AG08395 (cell line): Measurements from ENCODE around the gene IRAK2.
"Not testable (repeated sequence)": the region's sequence is repeated elsewhere in the genome, so short reads cannot be mapped to it uniquely, and the experiment has no call there.

ENCODE experiments used
- DNase-seq: peaks from one replicate; pipeline ENCODE4 v3.0.0; 2012; ENCODE audit warnings: mixed read lengths, low spot score

The IRAK2 gene

DNA sequence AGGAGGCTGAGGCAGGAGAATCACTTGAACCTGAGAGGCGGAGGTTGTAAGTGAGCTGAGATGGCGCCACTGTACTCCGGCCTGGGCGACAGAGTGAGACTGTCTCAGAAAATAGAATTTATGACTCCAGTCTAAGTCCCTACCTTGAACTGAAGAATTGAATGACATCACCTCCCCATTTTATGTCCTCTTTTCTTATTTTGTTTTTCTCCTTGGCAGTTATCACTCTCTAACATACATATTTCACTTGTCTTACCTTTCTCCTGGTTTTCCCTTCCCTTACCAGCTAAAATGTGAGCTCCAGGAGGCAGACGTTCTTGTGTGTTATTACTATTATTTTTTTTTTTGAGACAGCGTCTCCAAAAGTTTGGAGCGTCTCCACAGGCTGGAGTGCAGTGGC is 91.1 kb downstream of the IRAK2 start:
- no peak for DNase-seq

DNA sequence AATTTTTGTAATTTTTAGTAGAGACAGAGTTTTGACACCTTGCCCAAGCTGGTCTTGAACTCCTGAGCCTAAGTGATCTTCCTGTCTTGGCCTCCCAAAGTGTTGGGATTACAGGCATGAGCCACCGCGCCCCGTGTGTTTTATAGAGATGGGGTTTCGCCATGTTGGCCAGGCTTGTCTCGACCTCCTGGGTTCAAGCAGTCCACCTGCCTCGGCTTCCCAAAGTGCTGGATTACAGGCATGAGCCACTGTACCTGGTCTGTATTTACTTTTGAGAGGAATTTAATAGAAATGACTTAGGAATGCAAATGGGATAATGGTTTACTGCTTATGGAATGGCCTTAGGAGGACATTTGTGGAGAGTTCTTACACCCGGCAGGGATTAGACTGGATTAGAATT is 94.3 kb downstream of the IRAK2 start:
- DNase-seq, result no peak

DNA sequence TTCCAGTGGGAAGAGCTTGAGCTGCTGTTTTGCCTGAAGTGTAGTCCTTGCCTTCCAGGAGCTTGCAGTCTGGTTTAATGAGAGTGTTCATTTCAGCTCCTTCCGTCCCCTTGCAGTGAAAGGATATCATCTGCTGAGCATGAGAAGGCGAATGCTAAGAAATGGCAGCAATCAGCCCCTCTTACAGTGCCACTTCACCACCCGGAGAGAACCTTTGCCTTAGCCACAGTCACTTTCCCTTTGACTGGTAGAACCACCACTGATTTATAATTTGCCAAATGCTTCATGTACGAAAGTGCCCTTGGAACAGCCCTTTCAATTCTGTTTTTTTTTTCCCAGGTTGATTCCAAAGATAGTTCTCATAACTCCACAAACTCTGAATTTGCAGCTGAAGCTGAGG is 95.1 kb downstream of the IRAK2 start:
- no peak for DNase-seq

DNA sequence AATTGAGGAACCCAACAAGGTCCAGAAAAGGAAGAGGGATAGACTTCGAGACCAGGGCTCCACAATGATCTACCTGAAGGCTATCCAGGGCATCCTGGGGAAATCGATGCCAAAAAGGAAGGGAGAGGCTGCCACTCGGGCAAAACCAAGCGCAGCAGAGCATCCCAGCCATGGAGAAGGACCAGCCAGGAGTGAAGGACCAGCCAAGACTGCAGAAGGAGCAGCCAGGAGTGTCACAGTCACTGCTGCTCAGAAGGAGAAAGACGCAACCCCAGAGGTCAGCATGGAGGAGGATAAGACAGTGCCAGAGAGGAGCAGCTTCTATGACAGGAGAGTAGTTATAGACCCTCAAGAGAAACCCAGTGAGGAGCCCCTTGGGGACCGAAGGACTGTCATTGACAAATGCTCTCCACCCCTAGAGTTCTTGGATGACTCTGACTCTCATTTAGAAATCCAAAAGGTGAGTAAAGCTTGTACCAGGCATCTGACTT is 95.5 kb downstream of the IRAK2 start:
- no peak for DNase-seq

DNA sequence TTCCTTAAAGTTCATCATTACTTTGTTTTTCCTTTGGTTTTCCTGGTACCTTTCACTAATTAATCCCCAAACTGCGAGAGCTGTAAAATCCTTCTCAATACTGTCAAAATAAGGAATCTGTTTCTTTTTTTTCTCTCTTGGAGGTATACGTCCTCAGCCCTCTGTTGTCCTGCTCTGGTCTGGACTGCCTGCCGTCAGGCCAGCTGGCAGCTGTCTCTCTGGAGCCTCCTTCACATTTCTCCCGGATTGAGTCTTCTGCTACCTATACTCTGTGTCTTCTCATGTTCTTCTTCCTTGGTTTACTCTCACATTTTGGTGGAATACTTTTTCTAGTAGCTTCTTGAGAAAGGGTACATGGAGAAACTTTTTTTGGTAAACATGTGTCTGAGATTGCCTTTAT is 97.3 kb downstream of the IRAK2 start:
- DNase-seq, result no peak

DNA sequence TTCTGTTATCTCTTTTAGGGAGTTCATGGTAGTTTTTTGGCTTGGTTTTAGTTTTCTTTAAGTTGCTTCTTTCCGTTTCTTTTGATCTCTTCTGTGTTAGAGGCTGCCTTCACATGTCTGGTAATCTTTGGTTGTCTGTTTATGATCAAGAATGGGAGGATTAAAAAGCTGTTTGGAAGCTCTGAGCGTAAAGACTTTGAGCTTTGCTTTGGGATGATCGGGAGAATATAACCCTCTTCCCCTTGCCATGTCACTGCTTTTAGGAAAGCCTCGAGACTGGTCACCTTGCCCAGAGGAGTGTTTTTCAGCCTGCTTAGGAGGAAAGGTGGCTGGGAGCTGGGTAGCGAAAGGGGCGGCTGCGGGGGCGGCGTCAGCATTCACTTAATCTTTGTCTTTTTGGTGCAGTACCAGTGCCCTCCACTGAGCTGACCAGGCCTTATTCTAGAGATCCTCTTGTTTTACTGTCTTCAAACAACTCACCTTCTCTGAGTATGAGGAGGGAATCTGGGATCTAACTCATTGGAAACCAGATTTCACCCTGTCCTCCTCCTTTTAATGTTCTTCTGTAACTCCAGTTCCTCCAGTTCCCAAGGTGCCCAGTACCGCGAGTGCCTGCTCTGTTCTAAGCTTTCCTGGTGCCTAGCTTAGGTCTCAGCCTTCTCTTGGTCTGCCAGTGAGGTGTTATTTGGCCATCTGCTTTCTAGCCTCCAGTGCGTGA is 99.1 kb downstream of the IRAK2 start:
- DNase-seq, result peak; percentile 77

DNA sequence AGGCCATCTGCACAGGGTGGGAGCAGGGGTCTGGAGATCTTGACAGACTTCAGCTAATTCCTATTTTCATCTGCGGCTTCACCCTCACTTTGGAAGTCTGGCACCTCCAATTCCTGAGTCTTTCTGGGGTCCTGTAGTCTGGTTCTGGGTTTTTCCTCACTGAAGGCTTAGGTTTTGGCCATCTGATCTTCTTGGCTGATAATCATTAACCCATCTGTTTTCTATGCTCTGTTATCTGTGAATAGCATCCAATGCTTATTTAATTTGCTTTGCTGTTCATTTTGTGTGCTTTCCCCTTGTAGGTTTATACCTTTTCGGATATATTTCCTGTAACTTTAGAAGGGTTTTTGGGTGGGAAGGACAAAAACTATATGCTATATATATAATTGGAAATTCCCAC is 101.1 kb downstream of the IRAK2 start:
- DNase-seq, result no peak

DNA sequence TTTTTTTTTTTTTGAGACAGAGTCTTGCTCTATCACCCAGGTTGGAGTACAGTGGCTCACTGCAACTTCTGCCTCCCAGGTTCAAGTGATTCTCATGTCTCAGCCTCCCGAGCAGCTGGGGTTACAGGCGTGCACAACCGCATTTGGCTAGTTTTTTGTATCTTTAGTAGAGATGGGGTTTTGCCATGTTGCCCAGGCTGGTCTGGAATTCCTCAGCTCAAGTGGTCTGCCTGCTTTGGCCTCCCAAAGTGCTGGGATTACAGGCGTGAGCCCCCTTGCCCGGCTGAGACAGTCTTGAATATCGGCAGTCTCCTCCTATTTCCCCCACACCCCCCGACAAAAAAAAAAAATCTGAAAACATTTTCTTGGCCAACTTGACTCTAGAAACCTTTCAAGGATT is 102.2 kb downstream of the IRAK2 start:
- DNase-seq, result not testable (repeated sequence)

DNA sequence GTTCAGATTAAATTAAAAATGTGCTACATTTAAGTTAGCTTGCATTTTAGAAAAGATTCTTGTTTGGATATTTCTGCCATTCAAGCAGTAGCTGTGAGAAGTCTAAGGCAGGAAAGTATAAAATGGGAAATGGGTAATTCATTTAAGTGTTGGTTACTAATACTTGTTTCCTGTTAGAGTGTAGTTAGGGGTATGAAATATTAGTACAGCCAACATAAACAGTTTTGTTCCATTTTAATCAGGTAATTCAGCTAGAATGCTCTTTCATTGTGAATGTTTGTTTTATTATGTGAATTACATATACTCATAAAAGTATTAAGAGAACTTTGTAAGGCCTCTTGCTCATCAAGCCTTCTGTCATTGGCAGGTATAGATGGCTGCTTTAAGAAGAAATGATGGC is 103.4 kb downstream of the IRAK2 start:
- no peak for DNase-seq

DNA sequence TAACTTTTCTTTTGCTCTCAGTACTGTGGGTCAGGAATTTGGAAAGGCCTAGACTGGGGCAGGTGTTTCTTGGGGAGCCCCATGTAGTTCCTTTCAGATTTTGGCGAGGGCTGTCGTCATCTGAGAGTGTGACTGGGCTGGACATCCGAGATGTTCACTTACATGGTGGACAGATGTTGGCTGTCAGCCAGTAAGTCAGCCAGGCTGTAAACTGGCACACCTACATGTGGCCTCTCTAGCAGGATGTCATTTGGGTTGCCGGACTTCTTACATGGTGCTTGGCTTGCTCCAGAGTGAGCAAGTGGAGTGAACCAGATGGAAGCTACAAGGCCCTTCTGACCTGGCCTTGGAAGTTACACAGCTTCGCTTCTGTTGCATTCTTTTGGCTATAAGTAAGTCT is 104.2 kb downstream of the IRAK2 start:
- DNase-seq, result no peak

DNA sequence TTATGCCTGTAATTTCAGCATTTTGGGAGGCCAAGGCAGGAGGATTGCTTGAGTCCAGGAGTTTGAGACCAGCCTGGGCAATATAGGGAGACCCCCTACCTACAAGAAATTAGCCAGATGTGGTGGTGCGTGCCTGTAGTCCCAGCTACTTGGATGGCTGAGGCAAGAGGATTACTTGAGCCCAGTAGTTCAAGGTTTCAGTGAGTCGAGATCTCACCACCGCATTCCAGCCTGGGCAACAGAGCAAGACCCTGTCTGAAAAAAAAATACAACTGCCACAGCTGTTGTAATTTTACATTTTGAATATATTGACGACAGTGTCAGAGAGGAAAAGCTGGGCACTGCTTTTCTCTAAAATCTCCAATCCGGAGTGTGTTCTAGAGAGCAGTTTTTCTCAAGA is 104.7 kb downstream of the IRAK2 start:
- no peak for DNase-seq

DNA sequence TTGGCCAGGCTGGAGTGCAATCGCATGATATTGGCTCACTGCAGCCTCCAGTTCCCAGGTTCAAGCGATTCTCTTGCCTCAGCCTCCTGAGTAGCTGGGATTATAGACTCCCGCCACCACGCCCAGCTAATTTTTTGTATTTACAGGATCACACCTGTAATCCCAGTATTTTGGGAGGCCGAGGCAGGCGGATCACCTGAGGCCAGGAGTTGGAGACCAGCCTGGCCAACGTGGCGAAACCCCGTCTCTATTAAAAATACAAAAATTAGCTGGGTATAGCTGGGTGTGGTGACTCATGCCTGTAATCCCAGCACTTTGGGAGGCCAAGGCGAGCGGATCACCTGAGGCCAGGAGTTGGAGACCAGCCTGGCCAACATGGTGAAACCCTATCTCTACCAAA is 107.8 kb downstream of the IRAK2 start:
- not testable (repeated sequence) for DNase-seq

DNA sequence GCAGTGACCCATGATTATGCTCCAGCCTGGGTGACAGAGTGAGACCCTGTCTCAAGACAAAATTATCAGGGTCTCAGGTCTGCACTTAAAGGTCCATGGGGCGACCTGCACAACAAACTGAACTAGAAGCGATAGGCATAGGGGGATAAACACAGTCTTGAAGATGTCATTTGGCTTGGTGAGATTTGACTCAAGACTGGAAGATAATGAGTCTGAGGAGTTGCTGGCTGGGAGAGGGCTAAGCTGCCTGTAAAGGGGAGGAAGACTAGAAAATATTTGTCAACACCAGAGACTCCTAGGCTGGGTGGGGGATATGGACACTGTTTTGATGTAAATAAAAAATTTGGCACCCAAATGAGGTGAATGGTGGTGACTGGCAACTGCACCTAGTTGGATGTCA is 108.3 kb downstream of the IRAK2 start:
- DNase-seq, result no peak

DNA sequence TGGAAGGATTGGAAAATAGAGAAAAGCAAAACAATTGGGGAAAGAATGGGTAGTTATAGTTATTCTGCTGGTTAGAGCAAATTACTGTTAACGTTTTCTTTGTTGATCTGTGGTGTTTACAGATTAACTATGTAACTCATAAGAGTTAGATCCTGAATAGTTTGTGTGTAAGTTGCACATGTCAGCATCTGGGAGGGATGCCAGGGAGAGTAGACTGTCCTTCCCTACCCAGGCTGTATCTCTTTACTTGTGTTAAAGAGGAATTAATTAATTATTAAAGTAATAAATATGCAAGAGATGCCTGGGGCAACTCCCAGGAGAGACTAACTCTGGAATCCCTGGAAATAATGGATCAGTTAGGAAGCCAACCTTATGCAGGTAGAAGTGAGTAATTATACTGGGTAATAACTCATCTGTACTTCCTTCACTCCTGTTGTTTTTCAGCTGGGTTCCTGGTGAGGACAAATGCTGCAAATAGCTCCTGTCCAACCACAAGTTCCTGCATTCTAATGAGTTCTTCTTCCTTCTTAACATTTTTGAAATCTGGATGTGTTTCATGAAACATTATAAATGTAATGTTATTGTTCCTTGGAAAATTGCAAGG is 109.1 kb downstream of the IRAK2 start:
- DNase-seq, result peak; percentile 52

DNA sequence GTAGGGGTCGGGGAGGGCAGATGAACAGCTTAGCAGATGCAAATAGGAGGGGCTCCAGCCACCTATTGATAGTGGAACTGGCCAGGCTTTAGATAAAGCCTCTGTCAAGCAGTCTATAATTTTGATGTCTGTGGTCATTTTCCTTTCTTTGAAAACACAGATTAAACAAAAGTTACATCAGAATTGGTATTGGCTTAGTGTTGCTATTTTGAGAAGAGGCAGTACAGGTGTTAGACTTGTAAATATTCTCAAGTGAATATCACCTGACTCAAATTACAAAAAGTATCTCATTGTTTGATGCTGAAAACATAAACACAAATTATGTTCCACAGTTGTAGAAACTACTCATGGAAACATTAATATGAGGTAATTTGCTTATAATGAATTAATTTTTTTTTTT is 109.9 kb downstream of the IRAK2 start:
- DNase-seq, result no peak

DNA sequence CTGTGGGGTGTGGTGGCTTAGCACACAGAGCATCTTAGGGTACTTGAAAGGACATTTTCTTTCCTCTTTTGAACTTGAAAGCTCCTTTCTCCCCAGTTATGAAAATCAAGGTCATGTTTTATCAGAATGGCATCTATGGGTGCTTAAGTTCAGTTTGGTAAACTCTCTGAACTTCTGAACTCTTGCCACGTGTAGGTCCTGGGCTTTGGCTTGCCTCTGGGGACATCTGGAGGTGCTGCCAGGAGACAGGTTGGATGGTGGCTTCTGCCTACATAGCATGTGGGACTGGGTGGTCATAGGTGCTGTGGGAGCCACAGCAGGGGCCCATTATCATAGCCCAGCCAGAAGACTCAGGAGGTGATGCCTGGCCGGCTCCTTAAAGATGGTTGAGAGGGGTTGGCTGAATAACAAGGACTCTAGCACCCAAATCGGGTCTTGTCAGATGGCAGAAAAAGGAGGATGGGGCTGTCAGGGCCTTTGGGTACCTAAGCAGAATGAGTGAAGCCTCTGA is 112.5 kb downstream of the IRAK2 start:
- DNase-seq, result no peak

DNA sequence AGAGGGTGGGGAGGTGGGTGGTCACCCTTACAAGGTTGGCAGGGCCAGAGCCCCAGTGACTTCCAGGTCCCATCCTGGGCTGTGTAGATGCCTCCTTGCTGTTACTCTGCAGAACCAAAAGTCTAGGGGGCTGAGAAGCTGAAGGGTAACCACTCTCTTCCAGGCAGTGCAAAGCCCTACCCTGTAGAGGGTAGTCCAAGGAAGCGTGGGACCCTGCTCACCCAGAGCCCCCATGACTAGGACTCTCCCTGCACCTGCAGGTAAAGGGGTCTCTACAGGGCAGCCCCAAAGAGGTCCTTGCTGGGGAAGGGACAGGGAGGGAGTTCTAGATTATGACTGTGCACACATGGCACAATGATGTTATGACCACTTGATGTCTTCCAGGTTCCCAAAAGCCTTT is 113.8 kb downstream of the IRAK2 start:
- DNase-seq, result no peak

DNA sequence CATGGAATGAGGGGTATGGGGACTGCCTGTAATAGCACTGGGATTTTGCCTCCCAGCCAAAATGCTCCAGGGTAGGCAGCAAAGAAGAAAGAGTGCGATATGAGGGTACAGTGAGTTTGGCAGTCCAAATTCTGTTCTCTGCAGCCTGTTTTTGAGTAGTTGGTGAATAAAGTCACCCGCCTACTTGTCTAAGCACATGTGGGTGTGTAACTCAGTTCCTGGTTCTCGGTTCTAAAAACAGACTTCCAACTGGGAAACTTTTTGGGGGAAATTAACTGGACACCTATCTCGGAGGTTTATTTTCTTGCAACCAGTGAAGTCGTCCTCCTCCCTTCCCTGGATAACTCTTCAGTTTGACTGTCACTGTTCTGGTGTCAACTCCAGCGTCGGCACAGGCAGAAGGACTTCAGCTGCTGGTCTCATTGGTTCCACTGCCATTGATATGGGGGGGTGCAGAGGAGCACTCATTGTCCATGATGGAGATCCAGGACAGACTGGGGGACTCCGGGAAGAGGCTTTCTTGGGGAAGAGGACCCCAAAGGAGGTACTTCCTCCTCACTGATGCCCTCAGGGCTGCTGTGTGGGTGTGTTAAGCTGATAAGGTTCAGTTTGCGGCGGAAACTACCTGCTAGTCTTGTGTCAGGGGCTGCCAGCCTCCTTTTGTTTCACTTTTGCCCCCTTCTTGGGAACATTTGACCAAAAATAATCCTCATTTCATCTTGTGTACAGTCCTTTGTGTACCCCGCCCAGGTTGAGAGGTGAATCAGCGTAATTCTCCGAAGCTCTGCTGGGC is 114.9 kb downstream of the IRAK2 start:
- DNase-seq, result no peak

DNA sequence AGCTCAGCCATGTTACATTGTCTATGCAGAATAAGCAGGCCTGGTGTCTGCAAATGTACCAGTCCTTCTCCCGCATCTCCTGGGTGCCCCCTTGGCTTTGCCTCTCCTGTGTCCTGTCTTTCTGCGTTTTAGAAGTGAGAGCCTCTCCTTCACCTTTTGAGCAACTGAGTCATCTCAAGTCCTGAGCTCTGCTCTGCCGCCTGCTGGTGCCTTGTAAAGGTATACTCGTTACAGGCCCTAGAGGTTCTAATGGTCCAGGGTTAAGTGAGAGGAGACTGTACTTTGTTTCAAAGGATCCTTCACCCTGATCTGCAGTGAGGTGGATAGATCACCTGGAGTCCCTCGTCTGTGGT is 115.4 kb downstream of the IRAK2 start:
- no peak for DNase-seq

DNA sequence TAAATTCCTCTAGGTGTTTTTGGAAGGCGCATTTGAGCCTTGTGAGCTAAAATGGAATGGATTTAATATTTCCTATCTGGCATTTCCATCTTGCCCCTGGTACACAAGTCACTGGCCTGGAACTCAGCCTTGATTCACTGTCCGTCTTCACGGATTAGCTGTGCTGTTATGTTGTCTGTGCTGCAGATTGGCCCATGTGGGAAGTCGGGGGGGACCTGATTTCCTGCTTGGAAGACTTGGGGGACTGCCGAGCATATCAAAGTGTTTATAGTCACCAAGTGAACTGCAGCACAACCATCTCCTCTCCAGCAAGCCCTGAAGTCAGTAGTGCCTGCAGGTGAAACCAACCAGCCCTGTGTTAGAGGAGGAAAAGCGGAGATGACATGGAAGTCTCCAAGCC is 115.9 kb downstream of the IRAK2 start:
- DNase-seq, result no peak

DNA sequence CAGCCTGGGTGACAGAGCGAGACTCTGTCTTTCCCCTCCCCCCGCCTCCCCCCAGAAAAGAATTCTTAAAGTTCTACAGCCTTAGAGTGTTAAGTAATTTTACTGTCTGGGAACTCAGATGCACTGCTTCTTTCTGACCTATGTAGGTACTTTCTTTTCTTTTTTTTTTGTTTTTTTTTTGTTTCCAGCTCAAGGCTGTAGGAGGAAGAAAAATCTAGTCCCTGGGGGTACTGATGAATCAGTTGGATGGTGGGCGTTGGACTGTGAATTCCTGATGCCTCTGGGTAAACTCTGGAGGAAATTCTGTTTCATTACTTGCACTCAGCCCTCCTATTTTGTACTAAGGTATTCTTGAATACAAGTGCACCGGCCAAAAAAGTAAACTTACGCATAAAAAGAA is 117.2 kb downstream of the IRAK2 start:
- DNase-seq, result no peak

DNA sequence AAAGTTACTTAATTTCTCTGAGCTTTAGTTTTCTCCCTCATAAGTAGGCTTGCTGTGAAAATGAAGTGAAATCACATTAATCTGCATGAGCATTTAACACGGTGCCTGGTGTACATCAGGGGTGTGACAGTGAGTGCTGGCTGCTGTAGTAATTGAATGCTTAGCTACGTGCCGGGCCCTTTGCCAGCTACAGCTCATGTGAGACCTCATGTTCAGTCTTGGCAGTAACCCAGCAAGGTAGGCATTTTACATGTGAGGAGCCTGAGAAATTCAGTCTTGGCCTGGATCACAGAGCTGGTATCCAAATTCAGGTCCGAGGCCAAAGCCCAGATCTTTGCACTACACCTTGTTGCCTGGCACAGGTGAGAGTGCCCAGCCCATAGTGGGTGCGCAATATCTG is 118.9 kb downstream of the IRAK2 start:
- no peak for DNase-seq

DNA sequence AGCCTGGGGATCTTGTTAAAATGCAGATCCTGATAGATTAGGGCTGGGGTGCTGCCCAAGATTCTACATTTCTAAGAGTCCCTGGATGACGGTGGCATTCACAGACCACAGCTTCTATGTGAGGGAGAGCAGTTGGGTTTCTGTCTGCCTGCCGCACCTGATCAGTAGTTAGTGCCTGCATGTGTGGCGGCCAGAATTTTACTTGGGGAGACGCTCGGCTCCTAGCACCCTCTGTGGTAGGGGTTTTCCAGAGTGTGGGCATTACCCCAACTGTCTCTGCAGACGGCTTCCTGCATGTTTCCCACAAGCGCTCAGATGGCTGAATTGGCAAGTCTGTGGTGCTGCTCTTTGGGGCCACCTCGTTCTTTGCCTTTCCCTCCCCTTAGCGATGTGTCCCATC is 119.8 kb downstream of the IRAK2 start:
- no peak for DNase-seq
